Karpas-422 (cell line): ENCODE results near the gene CYSTM1. TPM values are rescaled to one million over a fixed set of nuclear protein-coding genes. Genes with fewer than 3 reads are reported as not detected.

ENCODE experiments used
- DNase-seq: peaks from one replicate; pipeline ENCODE4 v3.0.0-alpha.2; 2015
- H2AFZ ChIP-seq: fragments of 200-600 bp; sonication (generic); 2 replicates; pipeline ENCODE4 v1.6.1; 2014; ENCODE audit warnings: antibody characterized with exemption, low read length, mixed read lengths
- H3K27ac ChIP-seq: fragments of 200-600 bp; sonication (generic); 2 replicates; pipeline ENCODE4 v1.5.1; 2014; ENCODE audit warnings: mild to moderate bottlenecking, low read length, moderate library complexity
- H3K27me3 ChIP-seq: fragments of 200-600 bp; sonication (generic); 2 replicates; pipeline ENCODE4 v1.6.1; 2014; ENCODE audit warnings: low read length, mixed read lengths
- H3K36me3 ChIP-seq: fragments of 200-600 bp; sonication (generic); 2 replicates; pipeline ENCODE4 v1.6.1; 2014; ENCODE audit warnings: low read length, mixed read lengths; ENCODE audit not compliant: insufficient read depth
- H3K4me1 ChIP-seq: fragments of 200-600 bp; sonication (generic); 2 replicates; pipeline ENCODE4 v1.6.1; 2014; ENCODE audit warnings: mild to moderate bottlenecking, low read length, mixed read lengths
- H3K4me2 ChIP-seq: fragments of 200-600 bp; sonication (generic); 2 replicates; pipeline ENCODE4 v1.6.1; 2014; ENCODE audit warnings: low read length, low read depth, mild to moderate bottlenecking; ENCODE audit not compliant: poor library complexity, severe bottlenecking
- H3K4me3 ChIP-seq: fragments of 200-600 bp; sonication (generic); 2 replicates; pipeline ENCODE4 v1.5.1; 2014; ENCODE audit warnings: mild to moderate bottlenecking, antibody characterized with exemption, low read length, mixed read lengths
- H3K79me2 ChIP-seq: fragments of 200-600 bp; sonication (generic); 2 replicates; pipeline ENCODE4 v1.6.1; 2014; ENCODE audit warnings: mild to moderate bottlenecking, low read length, mixed read lengths
- H3K9ac ChIP-seq: fragments of 200-600 bp; sonication (generic); 2 replicates; pipeline ENCODE4 v1.6.0; 2014; ENCODE audit warnings: low read length
- H3K9me2 ChIP-seq: fragments of 200-600 bp; sonication (generic), shearing (Covaris generic); replicated peaks from 2 replicates; pipeline ENCODE4 v1.6.0; 2014; ENCODE audit warnings: mild to moderate bottlenecking, low read length, moderate library complexity; ENCODE audit not compliant: insufficient read depth
- H3K9me3 ChIP-seq: fragments of 300-700, 200-600 bp; sonication (generic); 2 replicates; pipeline ENCODE4 v1.6.1; 2014; ENCODE audit warnings: low read length, mixed read lengths
- H4K20me1 ChIP-seq: fragments of 200-600 bp; sonication (generic); 2 replicates; pipeline ENCODE4 v1.6.1; 2014; ENCODE audit warnings: mild to moderate bottlenecking, antibody characterized with exemption, low read length, low read depth; ENCODE audit not compliant: insufficient read depth
- total RNA-seq: library from RNA; depleted of rRNA; stranded (reverse); fragments of >200 nt; shearing (Covaris generic); gene quantifications from 2 replicates; pipeline ENCODE4 v1.2.3, GENCODE V29; 2014; ENCODE audit warnings: low replicate concordance

Gene CYSTM1
- total RNA-seq, 1 experiment from 2014 or later, result 28.5 TPM

DNA sequence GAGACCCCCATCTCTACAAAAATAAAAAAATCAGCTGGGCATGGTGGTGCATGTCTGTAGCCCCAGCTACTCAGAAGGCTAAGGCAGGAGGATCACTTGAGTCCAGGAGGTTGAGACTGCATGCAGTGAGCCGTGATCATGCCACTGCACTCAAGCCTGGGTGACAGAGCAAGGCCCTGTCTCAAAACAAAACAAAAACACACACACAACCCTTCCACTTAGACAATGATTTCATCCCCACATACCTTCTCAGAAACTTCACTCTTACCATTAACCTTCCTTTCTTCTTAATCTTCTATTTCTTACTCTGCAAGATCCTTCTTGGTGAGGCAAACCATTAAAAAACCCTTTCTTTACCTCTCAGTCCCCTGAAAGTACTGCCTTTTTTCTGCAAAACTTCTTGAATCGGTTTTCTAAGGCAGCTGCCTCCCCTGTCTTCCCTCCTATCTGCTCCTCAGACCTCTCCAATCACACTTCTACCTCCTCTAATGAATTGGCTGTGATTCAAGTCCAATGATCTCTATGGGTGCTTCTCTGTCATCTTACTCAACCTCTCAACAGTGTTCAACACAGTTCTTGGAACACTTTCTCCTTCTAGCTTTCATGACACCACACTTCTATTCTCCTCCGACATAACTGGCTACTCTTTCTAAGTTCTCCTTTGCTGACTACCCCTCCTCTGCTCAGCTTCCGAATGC is 80.6 kb downstream of the CYSTM1 start:
- no peaks in the 10 kb centered on the region for H3K9me3 ChIP-seq
- no peak overlapping the region for H3K4me2 ChIP-seq
- H3K36me3 ChIP-seq, result peaks cover 5% of the 10 kb centered on the region; the same call in 1 of the 2 replicates
- peaks cover 43% of the 10 kb centered on the region for H3K79me2 ChIP-seq
- no peak overlapping the region for H3K9ac ChIP-seq
- H3K27ac ChIP-seq, result no peak overlapping the region
- no peak for DNase-seq
- H3K27me3 ChIP-seq, result no peaks in the 10 kb centered on the region
- H3K4me1 ChIP-seq, result no peaks in the 10 kb centered on the region
- no peaks in the 10 kb centered on the region for H3K9me2 ChIP-seq
- no peak overlapping the region for H2AFZ ChIP-seq
- H3K4me3 ChIP-seq, result no peak overlapping the region
- no peaks in the 10 kb centered on the region for H4K20me1 ChIP-seq

DNA sequence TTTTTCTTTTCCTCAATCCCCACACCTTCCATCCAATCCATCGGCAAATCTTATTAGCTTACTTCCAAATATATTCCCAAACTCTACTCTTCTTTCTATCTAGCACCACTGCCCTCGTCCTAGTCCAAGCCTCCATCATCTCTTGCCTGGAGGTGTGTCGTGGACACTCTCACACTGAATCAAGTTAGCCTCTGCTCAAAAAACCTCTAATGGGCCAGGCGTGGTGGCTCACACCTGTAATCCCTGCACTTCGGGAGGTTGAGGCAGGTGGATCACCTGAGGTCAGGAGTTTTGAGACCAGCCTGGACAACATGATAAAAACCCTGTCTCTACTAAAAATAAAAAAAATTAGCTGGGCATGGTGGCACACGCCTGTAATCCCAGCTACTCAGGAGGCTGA is 81.7 kb downstream of the CYSTM1 start:
- peaks cover 5% of the 10 kb centered on the region; the same call in 1 of the 2 replicates for H3K36me3 ChIP-seq
- no peak for DNase-seq
- no peak overlapping the region for H3K4me3 ChIP-seq
- no peaks in the 10 kb centered on the region for H3K4me1 ChIP-seq
- H3K9ac ChIP-seq, result no peak overlapping the region
- no peaks in the 10 kb centered on the region for H3K27me3 ChIP-seq
- H3K9me3 ChIP-seq, result no peaks in the 10 kb centered on the region
- no peaks in the 10 kb centered on the region for H4K20me1 ChIP-seq
- H2AFZ ChIP-seq, result no peak overlapping the region
- peaks cover 46% of the 10 kb centered on the region for H3K79me2 ChIP-seq
- no peak overlapping the region for H3K4me2 ChIP-seq
- no peaks in the 10 kb centered on the region for H3K9me2 ChIP-seq
- H3K27ac ChIP-seq, result no peak overlapping the region

DNA sequence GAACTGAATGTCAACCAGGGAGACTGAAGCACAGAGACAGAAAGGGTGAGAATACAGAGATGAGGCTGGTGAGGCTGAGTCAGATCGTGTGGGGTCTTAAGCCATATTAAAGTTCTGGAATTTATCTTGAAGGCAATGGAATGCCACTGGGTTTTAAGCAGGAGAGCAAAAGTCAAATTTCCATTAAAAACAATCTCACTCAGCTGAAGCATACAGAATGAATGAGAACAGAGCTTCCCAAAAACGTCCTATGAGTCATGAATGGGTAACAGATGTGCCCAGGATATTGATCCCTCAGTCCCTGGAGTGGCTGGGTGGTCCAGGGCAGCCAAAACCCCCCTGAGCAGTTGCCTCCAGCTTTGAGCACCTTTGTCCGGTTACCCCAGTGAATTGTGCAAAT is 83.0 kb downstream of the CYSTM1 start:
- H2AFZ ChIP-seq, result no peak overlapping the region
- H3K4me1 ChIP-seq, result no peaks in the 10 kb centered on the region
- H3K27me3 ChIP-seq, result no peaks in the 10 kb centered on the region
- H3K4me3 ChIP-seq, result no peak overlapping the region
- H3K9ac ChIP-seq, result no peak overlapping the region
- DNase-seq, result no peak
- peaks cover 53% of the 10 kb centered on the region for H3K79me2 ChIP-seq
- H3K4me2 ChIP-seq, result no peak overlapping the region
- H3K9me3 ChIP-seq, result no peaks in the 10 kb centered on the region
- H3K36me3 ChIP-seq, result peaks cover 9% of the 10 kb centered on the region
- no peak overlapping the region for H3K27ac ChIP-seq
- no peaks in the 10 kb centered on the region for H3K9me2 ChIP-seq
- H4K20me1 ChIP-seq, result no peaks in the 10 kb centered on the region

DNA sequence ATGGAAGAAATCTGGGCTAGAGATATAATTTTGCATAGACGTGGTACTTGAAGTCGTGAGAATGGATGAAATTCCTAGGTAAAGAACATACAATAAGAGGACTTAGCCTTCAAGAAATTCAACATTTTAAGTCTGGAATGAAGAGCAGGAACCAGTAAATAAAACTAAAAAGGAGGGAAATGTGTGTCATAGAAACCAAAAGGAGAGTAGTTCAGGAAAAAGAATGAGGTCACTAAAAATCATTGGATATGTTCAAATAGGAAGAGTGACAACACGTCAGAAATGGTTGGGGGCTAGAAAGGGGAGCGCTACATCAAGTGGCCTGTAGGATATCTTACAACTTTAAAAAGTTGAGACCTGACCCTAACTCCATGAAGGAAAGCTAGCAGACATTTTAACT is 83.9 kb downstream of the CYSTM1 start:
- Histone ChIP-seq H3K9me2 (no peaks in the 10 kb centered on the region), H3K4me3 (no peak overlapping the region), H3K79me2 (peaks cover 51% of the 10 kb centered on the region), H3K27ac (no peak overlapping the region), H3K4me1 (no peaks in the 10 kb centered on the region), H3K9me3 (no peaks in the 10 kb centered on the region), H3K36me3 (peaks cover 9% of the 10 kb centered on the region), H4K20me1 (no peaks in the 10 kb centered on the region), H3K9ac (no peak overlapping the region), H3K27me3 (no peaks in the 10 kb centered on the region), H2AFZ (no peak overlapping the region), H3K4me2 (no peak overlapping the region)
- DNase-seq, result no peak

DNA sequence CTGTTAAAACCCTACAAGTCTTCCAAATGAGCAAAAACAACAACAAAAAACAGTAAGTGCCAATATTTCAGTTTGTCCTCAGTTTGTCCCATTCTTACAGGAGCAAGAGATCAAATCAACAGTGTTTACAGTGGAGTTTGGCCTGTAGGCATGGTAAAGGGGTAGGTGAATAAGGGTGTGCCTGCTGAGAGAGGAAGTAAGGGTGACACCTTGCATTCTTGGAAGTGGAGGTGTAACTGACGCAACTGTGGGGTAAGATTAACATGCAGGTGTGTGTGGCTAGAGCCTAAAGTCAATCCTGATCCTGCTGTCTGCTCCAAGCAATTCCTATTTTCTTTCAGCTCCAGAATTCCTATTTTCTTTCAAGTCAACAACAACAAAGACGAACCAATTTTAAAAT is 84.5 kb downstream of the CYSTM1 start:
- Histone ChIP-seq H3K9ac (no peak overlapping the region), H3K27ac (no peak overlapping the region), H4K20me1 (no peaks in the 10 kb centered on the region), H3K4me3 (no peak overlapping the region), H3K36me3 (peaks cover 9% of the 10 kb centered on the region), H3K9me3 (no peaks in the 10 kb centered on the region), H3K27me3 (no peaks in the 10 kb centered on the region), H2AFZ (no peak overlapping the region), H3K9me2 (no peaks in the 10 kb centered on the region), H3K79me2 (peaks cover 52% of the 10 kb centered on the region), H3K4me2 (no peak overlapping the region), H3K4me1 (no peaks in the 10 kb centered on the region)
- DNase-seq, result no peak

DNA sequence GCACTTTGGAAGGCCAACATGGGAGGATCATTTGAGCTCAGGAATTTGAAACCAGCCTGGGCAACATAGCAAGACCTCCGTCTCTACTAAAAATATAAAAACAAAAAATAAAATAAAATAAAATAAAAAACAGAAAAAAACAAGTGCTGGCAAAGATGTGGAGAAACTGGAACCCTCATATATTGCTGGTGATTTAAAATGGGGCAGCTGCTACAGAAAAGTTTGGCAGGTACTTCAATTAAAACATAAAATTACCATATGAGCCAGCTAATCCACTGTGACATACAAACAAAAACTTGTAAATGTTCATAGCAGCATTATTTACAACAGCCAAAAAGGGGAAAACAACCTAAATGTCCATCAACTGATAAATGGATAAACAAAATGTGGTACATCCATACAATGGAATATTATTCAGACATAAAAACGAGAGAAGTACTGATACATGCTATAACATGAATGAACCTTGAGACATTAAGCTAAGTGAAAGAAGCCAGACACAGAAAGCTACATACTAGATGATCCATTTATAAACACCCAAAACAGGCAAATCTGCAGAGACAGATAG is 85.2 kb downstream of the CYSTM1 start:
- Histone ChIP-seq H3K27ac (no peak overlapping the region), H3K4me2 (no peak overlapping the region), H3K36me3 (peaks cover 9% of the 10 kb centered on the region), H2AFZ (no peak overlapping the region), H4K20me1 (no peaks in the 10 kb centered on the region), H3K9me3 (no peaks in the 10 kb centered on the region), H3K27me3 (no peaks in the 10 kb centered on the region), H3K9ac (no peak overlapping the region), H3K4me3 (no peak overlapping the region), H3K79me2 (peaks cover 56% of the 10 kb centered on the region), H3K9me2 (no peaks in the 10 kb centered on the region), H3K4me1 (no peaks in the 10 kb centered on the region)
- DNase-seq, result no peak

DNA sequence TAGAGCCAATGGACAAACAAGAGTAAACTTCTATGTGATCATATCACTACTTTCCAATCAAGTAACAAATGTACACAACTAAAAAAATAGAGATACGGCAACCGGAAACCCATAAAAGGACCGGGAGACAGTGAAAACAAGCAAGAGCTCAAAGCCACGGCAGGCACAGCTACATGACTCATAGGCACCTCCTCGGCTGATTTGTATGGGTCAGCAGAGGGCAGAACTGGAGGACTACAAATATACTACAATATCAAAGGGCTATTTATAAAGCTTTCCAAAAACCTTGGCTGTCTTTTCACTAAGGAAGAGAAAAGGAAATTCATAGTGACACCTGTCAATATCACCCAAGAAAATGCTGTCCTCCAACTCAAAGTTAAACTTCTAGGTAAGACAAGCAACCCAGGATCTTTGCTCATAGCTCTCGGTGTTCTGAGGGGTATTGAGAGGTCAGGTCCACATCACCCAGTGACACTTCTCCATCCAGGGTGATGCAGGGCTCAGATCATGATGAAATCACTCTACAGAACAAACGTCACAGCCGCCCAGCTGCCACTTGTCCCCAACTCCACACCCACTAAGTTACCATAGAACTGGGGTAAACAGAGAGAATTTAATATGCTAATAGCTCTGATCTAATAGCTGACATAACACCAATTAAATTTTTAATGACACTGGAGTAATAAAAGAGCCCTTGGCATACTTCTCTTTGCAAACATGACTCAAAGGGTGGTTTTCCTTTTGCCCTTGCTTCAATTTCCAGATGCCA is 86.6 kb downstream of the CYSTM1 start:
- H3K9me3 ChIP-seq, result no peaks in the 10 kb centered on the region
- H3K9ac ChIP-seq, result no peak overlapping the region
- H3K79me2 ChIP-seq, result peaks cover 61% of the 10 kb centered on the region
- no peaks in the 10 kb centered on the region for H3K9me2 ChIP-seq
- DNase-seq, result no peak
- H3K36me3 ChIP-seq, result peaks cover 9% of the 10 kb centered on the region
- no peaks in the 10 kb centered on the region for H4K20me1 ChIP-seq
- no peak overlapping the region for H3K4me2 ChIP-seq
- no peaks in the 10 kb centered on the region for H3K4me1 ChIP-seq
- no peak overlapping the region for H3K27ac ChIP-seq
- H3K4me3 ChIP-seq, result no peak overlapping the region
- H2AFZ ChIP-seq, result no peak overlapping the region
- H3K27me3 ChIP-seq, result no peaks in the 10 kb centered on the region

DNA sequence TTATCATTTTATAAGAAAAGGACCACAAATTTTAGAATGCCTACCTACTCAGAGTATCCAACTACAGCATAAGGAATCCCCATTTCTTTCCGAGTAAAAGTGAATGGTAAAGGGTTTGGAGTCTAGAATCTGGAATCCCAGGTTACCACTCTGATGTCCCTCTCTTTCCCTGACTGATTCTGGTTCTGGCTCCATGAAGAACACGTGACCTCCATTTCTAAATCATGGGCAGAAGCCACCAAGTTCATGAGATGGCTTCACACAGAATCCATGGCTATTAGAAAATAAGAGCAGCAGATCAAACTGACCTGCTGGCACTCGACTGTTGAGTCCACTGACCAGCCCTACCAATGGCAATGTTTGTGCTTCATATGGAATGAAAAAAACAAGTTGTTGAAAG is 87.2 kb downstream of the CYSTM1 start:
- Histone ChIP-seq H4K20me1 (no peaks in the 10 kb centered on the region), H3K4me1 (peaks cover under 1% of the 10 kb centered on the region), H3K9me3 (no peaks in the 10 kb centered on the region), H3K27ac (no peak overlapping the region), H3K36me3 (peaks cover 9% of the 10 kb centered on the region), H3K79me2 (peaks cover 65% of the 10 kb centered on the region), H2AFZ (no peak overlapping the region), H3K9me2 (no peaks in the 10 kb centered on the region), H3K4me3 (no peak overlapping the region), H3K9ac (no peak overlapping the region), H3K27me3 (no peaks in the 10 kb centered on the region), H3K4me2 (no peak overlapping the region)
- DNase-seq, result no peak
